ENCODE data around the gene MBD5.

Gene MBD5

DNA sequence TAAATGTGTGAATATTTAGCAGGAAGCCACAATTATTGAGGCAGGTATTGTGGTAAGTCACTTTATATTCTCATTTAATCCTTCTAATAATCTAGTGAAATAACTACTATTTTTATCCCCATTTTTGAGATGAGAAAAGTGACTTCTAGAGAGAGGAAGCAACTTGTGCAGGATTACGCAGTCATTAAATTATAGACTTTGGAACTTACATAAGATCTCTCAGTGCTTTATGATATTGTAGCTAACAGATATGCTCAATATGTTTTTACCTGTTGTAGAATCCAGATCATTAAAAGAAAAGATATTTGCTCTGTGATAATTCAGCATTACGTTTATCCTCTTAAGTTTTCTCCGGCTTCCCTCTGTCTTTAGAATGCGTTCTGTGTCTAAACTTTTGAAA is 50.5 kb downstream of the MBD5 start:
- no peak for TF ChIP-seq ZFX (IDR thresholded peaks at IDR 0.05)
- TF ChIP-seq, protein P1, sequence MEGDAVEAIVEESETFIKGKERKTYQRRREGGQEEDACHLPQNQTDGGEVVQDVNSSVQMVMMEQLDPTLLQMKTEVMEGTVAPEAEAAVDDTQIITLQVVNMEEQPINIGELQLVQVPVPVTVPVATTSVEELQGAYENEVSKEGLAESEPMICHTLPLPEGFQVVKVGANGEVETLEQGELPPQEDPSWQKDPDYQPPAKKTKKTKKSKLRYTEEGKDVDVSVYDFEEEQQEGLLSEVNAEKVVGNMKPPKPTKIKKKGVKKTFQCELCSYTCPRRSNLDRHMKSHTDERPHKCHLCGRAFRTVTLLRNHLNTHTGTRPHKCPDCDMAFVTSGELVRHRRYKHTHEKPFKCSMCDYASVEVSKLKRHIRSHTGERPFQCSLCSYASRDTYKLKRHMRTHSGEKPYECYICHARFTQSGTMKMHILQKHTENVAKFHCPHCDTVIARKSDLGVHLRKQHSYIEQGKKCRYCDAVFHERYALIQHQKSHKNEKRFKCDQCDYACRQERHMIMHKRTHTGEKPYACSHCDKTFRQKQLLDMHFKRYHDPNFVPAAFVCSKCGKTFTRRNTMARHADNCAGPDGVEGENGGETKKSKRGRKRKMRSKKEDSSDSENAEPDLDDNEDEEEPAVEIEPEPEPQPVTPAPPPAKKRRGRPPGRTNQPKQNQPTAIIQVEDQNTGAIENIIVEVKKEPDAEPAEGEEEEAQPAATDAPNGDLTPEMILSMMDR (conservative IDR thresholded peaks at IDR 0.05), result no peak

DNA sequence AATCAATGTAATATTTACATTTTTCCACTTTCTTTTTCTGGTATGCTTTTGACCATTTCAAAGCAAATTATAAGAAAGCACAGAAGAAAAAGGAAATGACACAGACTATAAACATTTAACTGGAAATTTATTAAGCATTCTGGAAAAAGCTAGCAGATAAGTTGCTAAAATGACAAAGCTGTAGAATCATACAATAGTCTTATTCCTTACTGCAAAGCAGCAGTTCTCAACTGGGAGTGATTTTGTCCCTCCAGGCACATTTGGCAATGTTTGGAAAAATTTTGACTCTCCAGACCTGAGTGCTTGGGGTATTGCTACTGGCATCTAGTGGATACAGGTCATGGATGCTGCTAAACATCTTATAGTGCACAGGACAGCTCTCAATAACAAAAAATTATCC is 75.1 kb downstream of the MBD5 start:
- TF ChIP-seq, protein P1 (conservative IDR thresholded peaks at IDR 0.05), result no peak
- TF ChIP-seq ZFX (IDR thresholded peaks at IDR 0.05), result no peak
- no peak overlapping the region for H3K27ac ChIP-seq

More for the DNA sequence above, 50.5 kb downstream of the MBD5 start:
- no peak overlapping the region for H3K27ac ChIP-seq

DNA sequence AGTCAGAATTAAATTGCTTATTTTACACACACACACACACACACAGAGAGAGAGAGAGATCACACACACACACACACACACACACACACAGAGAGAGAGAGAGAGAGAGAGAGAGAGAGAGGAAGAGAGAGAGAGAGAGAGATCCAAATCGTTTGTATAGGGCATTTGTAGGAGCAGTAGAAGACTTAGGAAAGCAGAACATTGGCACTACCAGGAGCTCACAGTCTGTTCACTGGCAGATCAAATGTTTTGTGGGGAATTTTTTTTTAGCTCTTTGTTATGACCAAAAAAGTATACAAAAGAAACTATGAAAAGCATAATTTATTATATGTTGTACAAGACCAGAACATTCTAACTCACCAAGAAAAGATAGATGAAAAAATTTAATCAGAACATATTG is 81.8 kb downstream of the MBD5 start:
- no peak for TF ChIP-seq ZFX (IDR thresholded peaks at IDR 0.05)
- TF ChIP-seq, protein P1 (conservative IDR thresholded peaks at IDR 0.05), result no peak
- H3K27ac ChIP-seq, result no peak overlapping the region

DNA sequence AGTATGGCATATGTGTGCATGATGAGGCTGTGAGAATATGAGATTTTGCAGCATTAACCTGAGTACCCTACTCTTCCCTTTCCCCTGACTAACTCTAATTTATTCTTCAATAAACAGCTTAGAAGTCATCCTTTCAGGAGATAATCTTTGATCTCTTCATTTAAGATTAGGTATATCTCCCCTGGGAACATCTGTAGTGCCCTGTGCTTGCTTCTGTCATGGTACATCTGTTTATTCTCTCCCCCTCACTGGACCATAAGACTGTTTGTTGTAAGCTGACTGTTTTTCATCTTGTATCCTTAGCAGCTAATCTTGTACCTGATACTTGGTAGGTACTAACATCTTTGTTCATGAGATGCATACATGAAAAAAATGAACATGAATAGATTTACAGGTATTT is 83.1 kb downstream of the MBD5 start:
- no peak overlapping the region for H3K27ac ChIP-seq
- TF ChIP-seq, protein P1 (conservative IDR thresholded peaks at IDR 0.05), result no peak
- no peak for TF ChIP-seq ZFX (IDR thresholded peaks at IDR 0.05)

DNA sequence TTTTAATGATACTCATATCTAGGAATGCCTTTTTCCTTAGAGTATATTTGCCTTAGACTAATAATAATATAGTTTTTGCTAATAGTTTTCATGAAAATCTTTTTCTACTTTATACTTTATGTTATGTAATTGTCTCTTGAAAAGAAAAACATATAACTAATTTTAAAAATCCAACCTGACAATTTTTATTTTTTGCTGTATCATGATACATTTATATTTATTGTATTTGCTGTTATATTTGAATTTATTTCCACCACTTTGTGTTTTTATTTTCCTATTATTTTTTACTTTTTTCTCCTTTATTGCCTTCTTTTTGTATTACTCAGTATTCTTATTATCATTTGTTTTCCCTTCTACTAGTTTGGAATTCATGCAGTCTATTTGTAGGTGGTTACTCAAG is 85.4 kb downstream of the MBD5 start:
- TF ChIP-seq ZFX (IDR thresholded peaks at IDR 0.05), result no peak
- TF ChIP-seq, protein P1 (conservative IDR thresholded peaks at IDR 0.05), result no peak
- no peak overlapping the region for H3K27ac ChIP-seq

DNA sequence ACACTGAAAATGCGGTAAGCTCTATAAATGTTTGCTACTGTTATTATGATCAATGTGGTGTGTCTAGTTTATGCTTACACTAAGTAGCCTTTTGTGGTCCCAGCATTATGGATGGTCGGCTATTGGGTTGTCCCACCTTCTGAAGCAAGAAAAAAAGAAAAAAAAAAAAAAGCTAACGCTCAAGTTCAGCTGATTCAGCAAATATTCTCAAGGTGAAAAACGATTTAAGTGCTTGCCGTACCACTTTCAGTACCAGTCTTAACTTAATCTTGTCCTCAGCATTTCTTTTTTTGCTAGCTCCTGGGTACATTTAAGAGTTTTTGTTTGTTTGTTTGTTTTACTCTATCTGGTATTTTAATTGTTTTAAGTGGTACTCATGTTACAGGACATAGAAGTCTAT is 87.5 kb downstream of the MBD5 start:
- H3K27ac ChIP-seq, result no peak overlapping the region
- TF ChIP-seq ZFX (IDR thresholded peaks at IDR 0.05), result no peak
- TF ChIP-seq, protein P1 (conservative IDR thresholded peaks at IDR 0.05), result no peak

DNA sequence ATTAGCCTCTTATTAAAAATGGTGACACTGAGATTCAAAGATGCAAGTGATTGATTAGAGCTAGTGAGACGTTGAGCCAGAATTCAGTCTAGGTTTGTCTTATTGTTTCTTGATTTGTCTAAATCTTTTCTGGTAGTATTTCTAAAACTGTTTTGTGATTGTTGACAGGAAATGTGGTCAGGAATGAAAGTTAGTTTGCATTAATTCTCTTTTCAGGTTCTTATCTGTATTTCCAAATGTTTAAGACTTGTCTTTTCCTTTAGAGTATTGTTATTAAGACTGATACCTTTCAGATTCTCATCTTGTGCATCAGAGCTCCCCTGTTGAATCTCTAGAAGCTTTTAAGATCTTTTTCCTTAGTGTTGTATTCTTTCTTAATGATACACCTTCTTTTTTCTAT is 89.3 kb downstream of the MBD5 start:
- no peak overlapping the region for H3K27ac ChIP-seq
- TF ChIP-seq, protein P1 (conservative IDR thresholded peaks at IDR 0.05), result no peak
- no peak for TF ChIP-seq ZFX (IDR thresholded peaks at IDR 0.05)
